Right atrium auricular region (tissue), 2 donors: ENCODE measurements around the gene NDUFA8. TPM values are rescaled to one million over a fixed set of nuclear protein-coding genes. Genes with fewer than 3 reads are reported as not detected.

Source experiments
- DNase-seq: peaks from one replicate; pipeline ENCODE4 v3.0.0-alpha.2; 2019; ENCODE audit warnings: low spot score
- H3K27ac ChIP-seq, 2 donors: fragments of 200-600 bp; sonication (generic); 1 replicate in 1 of 2; 2 replicates in 1 of 2; pipeline ENCODE4 v1.5.1; 2016 to 2019
- H3K27me3 ChIP-seq, 2 donors: fragments of 200-600 bp; sonication (generic); one replicate each; pipeline versions ENCODE4 v1.5.1 to v1.6.0; 2017 to 2019
- H3K36me3 ChIP-seq: fragments of 200-600 bp; sonication (generic); one replicate; pipeline ENCODE4 v1.5.1; 2016
- H3K4me1 ChIP-seq, 2 donors: fragments of 200-600 bp; sonication (generic); one replicate each; pipeline versions ENCODE4 v1.5.1 to v1.6.0; 2017 to 2019
- H3K4me3 ChIP-seq, 2 donors: fragments of 200-600 bp; sonication (generic); 1 replicate in 1 of 2; 2 replicates in 1 of 2; pipeline ENCODE4 v1.5.1; 2017 to 2019; ENCODE audit warnings: mild to moderate bottlenecking in 1 of 2, moderate library complexity in 1 of 2
- H3K9me3 ChIP-seq, 2 donors: fragments of 200-600 bp; sonication (generic); one replicate each; pipeline ENCODE4 v1.5.1; 2019
- total RNA-seq, 2 donors: library from RNA; depleted of rRNA; stranded (reverse); fragments of >200 nt; gene quantifications; one replicate each; pipeline ENCODE4 v1.1.0, GENCODE V29; 2016
- TF ChIP-seq, protein P1 (sequence below), 2 donors: fragments of 200-600 bp; sonication (generic); IDR thresholded peaks; one replicate each; pipeline ENCODE4 v1.5.1; 2019; ENCODE audit warnings: antibody characterized with exemption in 2 of 2

NDUFA8 gene
- total RNA-seq, 2 donors from 2014 or later = 169 to 236 TPM

GRCh38 chr9:122183501-122183900 lies 23.9 kb upstream of the NDUFA8 start:
- H3K27ac ChIP-seq = no peak overlapping the region
- H3K27me3 ChIP-seq = no peaks in the 10 kb centered on the region
- H3K9me3 ChIP-seq = no peaks in the 10 kb centered on the region
- no peaks in the 10 kb centered on the region for H3K4me1 ChIP-seq
- no peak overlapping the region for H3K4me3 ChIP-seq
- no peak for DNase-seq
- TF ChIP-seq, protein P1, sequence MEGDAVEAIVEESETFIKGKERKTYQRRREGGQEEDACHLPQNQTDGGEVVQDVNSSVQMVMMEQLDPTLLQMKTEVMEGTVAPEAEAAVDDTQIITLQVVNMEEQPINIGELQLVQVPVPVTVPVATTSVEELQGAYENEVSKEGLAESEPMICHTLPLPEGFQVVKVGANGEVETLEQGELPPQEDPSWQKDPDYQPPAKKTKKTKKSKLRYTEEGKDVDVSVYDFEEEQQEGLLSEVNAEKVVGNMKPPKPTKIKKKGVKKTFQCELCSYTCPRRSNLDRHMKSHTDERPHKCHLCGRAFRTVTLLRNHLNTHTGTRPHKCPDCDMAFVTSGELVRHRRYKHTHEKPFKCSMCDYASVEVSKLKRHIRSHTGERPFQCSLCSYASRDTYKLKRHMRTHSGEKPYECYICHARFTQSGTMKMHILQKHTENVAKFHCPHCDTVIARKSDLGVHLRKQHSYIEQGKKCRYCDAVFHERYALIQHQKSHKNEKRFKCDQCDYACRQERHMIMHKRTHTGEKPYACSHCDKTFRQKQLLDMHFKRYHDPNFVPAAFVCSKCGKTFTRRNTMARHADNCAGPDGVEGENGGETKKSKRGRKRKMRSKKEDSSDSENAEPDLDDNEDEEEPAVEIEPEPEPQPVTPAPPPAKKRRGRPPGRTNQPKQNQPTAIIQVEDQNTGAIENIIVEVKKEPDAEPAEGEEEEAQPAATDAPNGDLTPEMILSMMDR (IDR thresholded peaks at IDR 0.05) = no peak
- H3K36me3 ChIP-seq = no peaks in the 10 kb centered on the region

DNA sequence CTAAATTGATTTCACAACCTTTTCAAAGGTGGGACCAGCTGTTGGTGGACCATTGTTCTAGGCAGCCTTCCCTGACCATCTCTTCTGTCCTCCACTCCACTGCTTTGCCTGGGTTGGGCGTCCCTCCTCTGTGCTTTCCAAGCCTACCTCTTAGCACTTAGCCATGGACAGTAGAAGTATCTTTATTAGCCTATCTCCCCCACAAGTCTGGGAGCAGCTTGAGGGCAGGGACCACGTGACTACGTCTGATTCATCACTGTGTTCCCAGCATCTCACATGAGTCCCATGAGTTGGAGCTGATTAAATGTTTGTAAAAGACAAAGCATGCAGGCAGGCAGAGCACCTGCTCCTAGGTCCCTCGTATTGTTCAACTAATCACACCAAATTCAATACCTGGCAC lies 21.1 kb upstream of the NDUFA8 start:
- no peak overlapping the region for H3K27ac ChIP-seq
- H3K27me3 ChIP-seq = no peaks in the 10 kb centered on the region
- no peak overlapping the region for H3K4me3 ChIP-seq
- H3K36me3 ChIP-seq = no peaks in the 10 kb centered on the region
- no peak for DNase-seq
- H3K9me3 ChIP-seq = no peaks in the 10 kb centered on the region
- no peaks in the 10 kb centered on the region for H3K4me1 ChIP-seq
- TF ChIP-seq, protein P1 (IDR thresholded peaks at IDR 0.05) = no peak

DNA sequence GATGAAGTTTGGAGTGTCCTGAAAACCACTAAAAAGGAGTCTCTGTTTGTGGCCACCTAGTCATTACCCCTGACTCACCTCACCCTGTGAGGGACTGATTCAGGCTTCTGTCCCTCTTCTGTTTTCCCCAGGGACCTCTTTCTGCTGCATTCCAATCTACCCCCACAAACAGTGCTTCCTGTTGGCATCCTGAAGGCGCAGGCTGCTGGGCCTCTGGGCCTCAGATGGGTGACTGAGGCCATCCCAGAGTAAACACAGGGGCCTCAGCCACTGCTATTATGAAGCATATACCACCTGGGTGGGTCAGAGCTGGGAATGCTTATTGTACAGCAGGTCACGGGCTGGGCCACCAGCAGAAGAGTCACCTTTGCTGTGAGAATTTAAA lies 20.1 kb upstream of the NDUFA8 start:
- H3K4me1 ChIP-seq = no peaks in the 10 kb centered on the region
- TF ChIP-seq, protein P1 (IDR thresholded peaks at IDR 0.05) = no peak
- H3K36me3 ChIP-seq = no peaks in the 10 kb centered on the region
- H3K9me3 ChIP-seq = no peaks in the 10 kb centered on the region
- DNase-seq = no peak
- no peak overlapping the region for H3K4me3 ChIP-seq
- H3K27ac ChIP-seq = no peak overlapping the region
- no peaks in the 10 kb centered on the region for H3K27me3 ChIP-seq

DNA sequence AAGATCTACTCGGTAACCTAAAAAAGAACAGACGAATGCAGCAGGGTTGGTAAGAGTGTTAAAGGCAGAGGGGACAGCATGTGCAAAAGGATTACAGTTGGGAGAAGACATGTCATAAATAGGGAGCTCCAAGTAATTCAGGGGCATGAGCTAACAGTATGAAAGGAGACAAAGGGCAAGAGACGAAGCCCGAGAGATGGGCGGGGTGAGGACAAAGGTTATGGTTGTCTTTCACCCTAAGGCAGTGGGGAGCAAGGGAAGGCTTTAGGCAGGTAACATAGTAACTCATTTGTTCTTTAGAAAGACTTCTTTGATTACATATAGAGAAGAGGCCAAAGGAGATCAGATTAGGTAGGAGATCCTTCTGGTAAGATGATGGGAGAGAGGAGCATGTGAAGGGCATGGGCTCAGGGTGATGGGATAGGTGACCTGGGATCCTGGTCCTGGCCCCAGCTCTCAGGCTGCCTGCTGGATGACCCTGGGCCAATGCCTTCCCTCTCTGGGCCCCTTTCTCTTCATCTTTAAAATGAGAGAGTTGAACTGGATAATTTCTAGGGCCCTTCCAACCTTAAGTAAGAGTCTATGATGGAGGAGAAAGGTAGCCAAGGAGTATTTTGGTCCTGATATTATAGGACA lies 19.6 kb upstream of the NDUFA8 start:
- H3K4me3 ChIP-seq = no peak overlapping the region
- H3K27me3 ChIP-seq = no peaks in the 10 kb centered on the region
- H3K4me1 ChIP-seq = no peaks in the 10 kb centered on the region
- DNase-seq = no peak
- TF ChIP-seq, protein P1 (IDR thresholded peaks at IDR 0.05) = no peak
- H3K27ac ChIP-seq = no peak overlapping the region
- H3K9me3 ChIP-seq = no peaks in the 10 kb centered on the region
- H3K36me3 ChIP-seq = no peaks in the 10 kb centered on the region

DNA sequence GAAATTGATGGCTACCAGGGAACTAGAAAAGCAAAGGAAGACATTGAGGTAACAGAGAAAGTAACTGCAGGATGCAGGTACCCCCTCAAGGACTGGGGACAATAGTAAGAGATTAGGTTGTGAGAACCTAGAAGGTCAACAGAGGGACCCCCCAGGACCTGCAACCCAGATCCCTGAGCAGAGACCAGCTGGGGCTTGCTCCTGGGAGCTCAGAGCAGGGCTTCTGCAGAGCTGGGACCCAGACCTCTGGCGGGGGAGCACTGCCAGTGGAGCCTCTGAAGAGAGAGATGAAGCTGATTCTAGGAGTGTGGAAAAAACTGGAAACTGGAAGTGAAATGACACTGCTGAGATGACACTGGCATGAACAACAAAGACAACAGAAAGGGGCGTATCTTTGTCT lies 17.3 kb upstream of the NDUFA8 start:
- DNase-seq = no peak
- Histone ChIP-seq H3K27me3 (no peaks in the 10 kb centered on the region), H3K9me3 (no peaks in the 10 kb centered on the region), H3K4me1 (no peaks in the 10 kb centered on the region), H3K27ac (no peak overlapping the region), H3K4me3 (no peak overlapping the region), H3K36me3 (no peaks in the 10 kb centered on the region)
- TF ChIP-seq, protein P1 (IDR thresholded peaks at IDR 0.05) = no peak

DNA sequence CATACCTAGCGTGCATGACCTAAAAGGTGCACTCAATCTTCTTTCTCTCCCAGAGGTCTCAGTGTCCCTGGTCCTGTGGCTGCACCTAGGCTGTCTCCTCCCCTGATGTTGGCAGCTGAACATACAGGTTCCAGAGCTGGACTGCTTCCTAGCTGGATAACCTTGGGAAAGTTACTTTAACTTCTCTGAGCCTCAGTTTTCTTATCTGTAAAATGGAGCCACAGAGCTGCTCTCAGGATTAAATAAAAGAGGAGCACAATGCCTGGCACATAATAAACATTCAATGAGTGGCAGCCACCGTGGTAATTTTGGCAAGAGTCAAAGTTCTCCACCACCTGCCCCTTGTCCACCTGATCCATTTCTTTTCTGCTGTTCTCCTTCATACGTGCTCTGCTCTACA lies 14.1 kb upstream of the NDUFA8 start:
- H3K27ac ChIP-seq = no peak overlapping the region
- H3K4me1 ChIP-seq = no peaks in the 10 kb centered on the region
- no peak for DNase-seq
- H3K9me3 ChIP-seq = no peaks in the 10 kb centered on the region
- no peak overlapping the region for H3K4me3 ChIP-seq
- TF ChIP-seq, protein P1 (IDR thresholded peaks at IDR 0.05) = no peak
- no peaks in the 10 kb centered on the region for H3K36me3 ChIP-seq
- H3K27me3 ChIP-seq = no peaks in the 10 kb centered on the region
